ENCODE measurements around the gene NOTCH1.

DNA sequence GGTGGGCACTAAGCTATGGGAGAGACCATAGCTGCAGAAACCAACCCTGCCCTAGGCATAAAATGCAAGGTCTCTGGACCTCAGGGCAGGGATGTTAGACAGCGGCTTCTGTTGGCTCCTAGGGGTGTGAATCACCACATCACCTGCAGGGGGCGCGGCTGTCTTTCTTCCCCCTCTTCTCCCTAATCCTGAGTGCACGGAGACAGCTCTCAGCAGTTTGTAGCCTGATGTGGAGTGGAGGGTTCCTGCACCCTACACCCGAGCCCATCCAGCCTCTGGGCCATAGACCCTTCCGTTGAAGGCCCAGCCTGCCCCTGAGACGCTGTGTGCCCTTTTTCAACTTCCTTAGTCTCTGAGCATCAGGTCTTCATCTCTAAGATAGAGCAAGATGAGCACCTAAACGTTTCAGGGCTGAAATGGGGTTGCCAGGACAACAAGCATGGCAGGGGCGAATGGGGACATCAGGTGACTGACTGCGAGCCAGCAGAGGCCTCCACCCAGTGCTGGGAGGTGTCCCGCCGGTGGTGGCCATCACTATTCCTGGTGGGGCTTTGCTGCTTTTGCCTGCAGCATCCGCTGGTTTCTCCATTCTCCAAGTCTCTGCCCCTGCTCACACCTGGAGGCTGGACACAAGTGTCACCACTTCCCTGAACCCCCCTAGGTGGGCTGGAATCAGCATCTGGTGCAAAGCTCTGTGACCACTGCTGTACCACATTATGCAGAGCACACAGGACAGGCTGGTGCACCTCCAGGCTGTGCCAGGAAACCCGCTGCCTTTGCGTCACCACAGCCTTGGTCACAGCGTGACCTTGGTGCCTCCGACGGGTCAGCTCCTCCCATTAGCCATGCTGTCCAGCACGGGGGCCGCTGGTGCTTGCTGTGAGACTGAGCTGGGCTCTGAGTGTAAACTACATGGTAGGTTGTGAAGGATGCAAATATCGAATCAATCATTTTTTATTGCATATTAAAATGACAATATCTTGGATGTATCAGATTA lies 60.5 kb downstream of the NOTCH1 start:
- TF ChIP-seq CTCF (IDR thresholded peaks at IDR 0.05) (peak; percentile 81 to 93 (median 88)), POLR2A (IDR thresholded peaks at IDR 0.05) (no peak)
